ENCODE measurements around the gene HSPA1A. TPM values are rescaled to one million over a fixed set of nuclear protein-coding genes. Genes with fewer than 3 reads are reported as not detected.

The HSPA1A gene
- total and polyA plus RNA-seq, 9 of the 15 experiments (the other 6 are each of a cell fraction or from before 2014, with no cell fraction given): 2.2 to 273 (median 107) TPM

- TF ChIP-seq HINFP (tag; conservative IDR thresholded peaks at IDR 0.05; ENCODE audit: low read depth): no peak
- no peak for TF ChIP-seq HNRNPH1 (optimal IDR thresholded peaks at IDR 0.05; ENCODE audit: low read depth, low read length)
- TF ChIP-seq FOXA1 (IDR thresholded peaks at IDR 0.05; ENCODE audit: borderline replicate concordance): no peak
- TF ChIP-seq POLR2G (IDR thresholded peaks at IDR 0.05; ENCODE audit: low read depth, low read length): 0 out of 2 replicates have a peak, but pooled peaks have one; percentile 37
- TF ChIP-seq ZNF609 (CRISPR knock-in tag; IDR thresholded peaks at IDR 0.05; ENCODE audit: borderline replicate concordance): peak; percentile 58; the same call in 1 of the 2 replicates
- TF ChIP-seq ARHGAP35 (IDR thresholded peaks at IDR 0.05; ENCODE audit: partially characterized antibody): no peak
- no peak for TF ChIP-seq ARID3A (IDR thresholded peaks at IDR 0.05; ENCODE audit: borderline replicate concordance, low read depth, low read length)
- TF ChIP-seq RCOR1 (IDR thresholded peaks at IDR 0.05; ENCODE audit: borderline replicate concordance in 1 of 2, low read depth in 2 of 2, low read length in 2 of 2): peak in 1 of 2 experiments; percentile 4; a peak in 1 of 4 replicates
- TF ChIP-seq IFI16 (CRISPR knock-in tag; IDR thresholded peaks at IDR 0.05): no peak
- no peak for TF ChIP-seq ARNT (IDR thresholded peaks at IDR 0.05)
- TF ChIP-seq THRB (CRISPR knock-in tag; conservative IDR thresholded peaks at IDR 0.05): peak; percentile 71; the same call in 1 of the 2 replicates
- no peak for TF ChIP-seq ZNF583 (CRISPR knock-in tag; IDR thresholded peaks at IDR 0.05)
Observed at GRCh38 chr6:31830886-31831335, 15.6 kb downstream of the HSPA1A start (continued).
